Fibroblast of upper back skin (primary cell): Measurements from ENCODE around the gene MYH16.
"Not testable (repeated sequence)": the region's sequence is repeated elsewhere in the genome, so short reads cannot be mapped to it uniquely, and the experiment has no call there.

Experiments used
- DNase-seq: peaks from one replicate; pipeline ENCODE4 v3.0.0-alpha.2; 2013

Gene MYH16

DNA sequence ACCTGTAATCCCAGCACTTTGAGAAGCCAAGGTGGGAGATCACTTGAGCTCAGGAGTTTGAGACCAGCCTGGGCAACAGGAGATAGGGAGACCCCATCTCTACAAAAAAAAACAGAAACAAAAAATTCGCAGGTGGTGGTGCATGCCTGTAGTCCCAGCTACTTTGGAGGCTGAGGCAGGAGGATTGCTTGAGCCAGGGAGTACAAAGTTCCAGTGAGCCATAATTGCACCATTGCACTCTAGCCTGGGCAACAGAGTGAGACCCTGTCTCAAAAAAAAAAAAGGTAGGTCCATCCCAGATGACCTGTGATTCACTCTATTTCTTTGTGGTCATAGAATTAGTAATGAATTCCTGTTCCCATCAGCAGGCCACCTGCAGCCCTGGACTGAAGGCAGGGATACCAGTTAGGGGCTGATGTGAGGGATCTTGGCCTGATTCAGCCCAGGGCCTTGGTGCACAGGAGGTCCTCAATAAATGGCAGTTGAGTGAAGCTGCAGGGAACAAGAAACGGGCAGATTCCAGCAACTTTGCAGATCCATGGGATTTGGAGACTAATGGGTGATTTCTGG lies at the start of gene MYH16:
MYH16 (plus strand) TSS at position 364 of the 570 bp plus-strand sequence.
- DNase-seq = no peak

DNA sequence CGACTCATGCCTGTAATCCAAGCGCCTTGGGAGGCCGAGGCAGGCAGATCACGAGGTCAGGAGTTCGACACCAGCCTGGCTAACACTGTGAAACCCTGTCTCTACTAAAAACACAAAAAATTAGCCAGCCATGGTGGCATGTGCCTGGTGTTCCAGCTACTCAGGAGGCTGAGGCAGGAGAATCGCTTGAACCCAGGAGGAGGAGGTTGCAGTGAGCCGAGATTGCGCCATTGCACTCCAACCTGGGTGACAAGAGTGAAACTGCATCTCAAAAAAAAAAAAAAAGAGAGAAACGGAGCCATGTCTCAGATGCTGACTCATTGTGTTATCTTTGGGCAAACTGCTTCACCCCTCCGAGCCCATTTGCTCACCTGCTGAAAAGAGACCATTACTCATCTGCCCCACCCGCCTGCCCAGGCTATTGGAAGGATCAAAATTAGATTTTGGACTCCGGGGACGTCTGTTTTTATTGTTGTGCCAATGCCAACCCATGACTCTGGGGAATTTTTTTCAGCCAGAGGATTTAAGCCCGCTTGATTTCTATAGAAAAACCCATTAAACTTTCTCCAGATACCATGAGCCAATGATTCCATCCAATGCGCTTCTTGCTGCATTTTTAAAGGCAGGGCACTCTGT lies 48.3 kb upstream of the MYH16 start:
- DNase-seq = peak; percentile 20

DNA sequence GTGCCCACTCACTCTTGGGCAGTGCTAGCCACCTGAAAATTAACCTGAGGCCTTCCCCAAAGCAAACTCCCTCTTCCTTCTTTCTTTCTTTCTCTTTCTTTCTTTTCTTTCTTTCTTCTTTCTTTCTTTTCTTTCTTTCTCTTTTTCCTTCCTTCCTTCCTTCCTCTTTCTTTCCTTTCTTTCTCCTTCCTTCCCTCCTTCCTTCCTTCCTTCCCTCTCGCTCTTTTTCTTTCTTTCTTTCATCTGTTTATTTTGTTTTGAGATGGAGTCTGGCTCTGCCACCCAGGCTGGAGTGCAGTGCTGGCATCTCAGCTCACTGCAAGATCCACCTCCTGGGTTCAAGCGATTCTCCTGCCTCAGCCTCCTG lies 47.8 kb upstream of the MYH16 start:
- no peak for DNase-seq

DNA sequence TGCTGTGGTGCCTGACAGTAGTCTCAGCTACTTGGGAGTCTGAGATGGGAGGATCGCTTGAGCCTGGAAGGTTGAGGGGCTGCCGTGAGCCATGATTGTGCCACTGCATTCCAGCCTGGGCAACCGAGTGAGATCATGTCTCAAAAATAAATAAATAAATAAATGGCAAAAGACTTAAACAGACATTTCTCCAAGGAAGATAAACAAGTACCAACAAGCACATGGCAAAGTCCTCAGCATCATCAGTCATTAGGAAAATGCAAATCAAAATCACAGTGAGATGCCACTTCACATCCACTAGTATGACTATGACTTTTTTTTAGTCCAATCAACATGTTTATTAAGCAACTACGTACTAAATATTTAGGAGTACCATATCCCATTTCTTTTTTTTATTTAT lies 43.4 kb upstream of the MYH16 start:
- no peak for DNase-seq

DNA sequence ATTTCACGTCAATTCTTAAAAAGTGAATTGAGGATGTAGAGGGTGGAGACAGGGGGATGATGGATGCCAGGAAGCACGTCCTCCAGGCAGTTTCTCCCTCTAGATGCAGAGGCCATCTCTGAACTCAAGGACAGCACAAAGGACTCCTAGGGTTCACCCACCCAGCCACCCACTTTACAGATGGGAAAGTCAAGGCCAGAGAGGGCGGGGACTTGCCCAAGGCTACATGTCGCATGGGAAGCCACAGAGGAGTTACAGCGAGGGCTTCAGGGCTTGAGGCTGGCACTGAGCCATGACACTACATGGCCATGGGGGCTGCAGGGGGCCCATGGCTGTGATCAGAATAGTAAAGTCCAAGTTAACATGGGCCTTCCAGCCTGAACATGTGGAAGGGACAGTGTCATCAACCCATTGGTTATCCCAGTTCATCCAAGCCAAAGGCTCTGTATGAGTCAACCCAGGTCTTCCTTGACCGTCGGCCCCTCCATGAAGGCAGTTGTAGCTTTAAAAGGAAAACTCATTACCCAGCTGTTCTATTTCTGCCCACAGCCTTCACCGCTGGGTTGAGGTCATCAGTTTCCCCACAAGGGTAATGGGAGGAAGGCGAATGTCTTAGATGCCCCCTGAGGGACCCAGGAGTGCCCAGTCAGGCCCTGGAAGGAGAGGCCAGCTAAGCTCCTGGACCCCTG lies 40.4 kb upstream of the MYH16 start:
- no peak for DNase-seq

DNA sequence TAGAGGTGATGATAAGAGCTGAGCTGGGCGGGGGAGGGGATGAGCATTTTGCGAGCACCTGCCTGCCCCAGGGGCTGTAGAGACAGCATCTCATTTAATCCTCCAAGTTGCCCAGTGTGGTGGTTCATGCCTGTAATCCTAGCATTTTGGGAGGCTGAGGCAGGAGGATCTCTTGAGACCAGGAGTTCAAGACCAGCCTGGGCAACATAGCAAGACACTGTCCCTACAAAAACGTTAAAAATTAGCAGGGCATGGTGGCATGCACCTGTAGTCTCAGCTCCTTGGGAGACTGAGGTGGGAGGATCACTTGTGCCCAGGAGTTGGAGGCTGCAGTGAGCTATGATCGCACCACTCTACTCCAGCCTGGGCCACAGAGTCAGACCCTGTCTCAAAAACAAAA lies 39.7 kb upstream of the MYH16 start:
- DNase-seq = not testable (repeated sequence)

DNA sequence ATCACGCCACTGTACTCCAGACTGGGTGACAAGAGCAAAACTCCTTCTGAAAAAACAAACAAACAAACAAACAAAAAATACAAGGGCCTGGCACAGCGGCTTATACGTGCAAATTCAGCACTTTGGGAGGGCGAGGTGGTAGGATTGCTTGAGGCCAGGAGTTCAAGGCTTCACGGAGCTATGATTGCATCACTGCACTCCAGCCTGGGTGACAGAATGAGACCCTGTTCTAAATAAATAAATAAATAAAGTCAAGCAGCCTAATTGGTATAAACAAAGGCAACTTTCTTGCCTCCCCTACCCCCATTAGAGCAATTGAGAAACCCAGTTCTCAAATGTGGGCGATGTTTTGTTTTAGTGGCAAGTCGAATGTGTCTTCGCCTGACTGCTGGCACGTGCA lies 38.5 kb upstream of the MYH16 start:
- DNase-seq = no peak

DNA sequence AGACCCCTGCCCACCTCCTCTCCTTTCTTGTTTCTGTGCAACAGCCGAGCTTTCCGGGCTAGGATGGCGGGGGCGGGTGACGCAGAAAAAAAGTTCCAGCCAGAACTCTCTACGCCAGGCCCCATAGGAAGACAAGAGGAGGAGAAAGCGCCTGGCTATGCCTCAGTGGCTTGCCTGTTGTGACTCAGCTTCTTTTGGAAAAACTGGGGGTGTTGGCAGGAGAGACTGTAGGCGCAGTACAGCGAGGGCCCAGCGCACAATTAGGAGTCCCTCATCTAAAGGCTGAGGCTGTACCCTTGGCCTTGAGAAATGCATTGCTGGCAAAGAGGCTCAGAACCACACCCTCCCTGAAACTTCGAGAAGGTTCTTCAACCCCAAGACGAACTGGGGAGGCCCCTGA lies 36.7 kb upstream of the MYH16 start:
- no peak for DNase-seq

DNA sequence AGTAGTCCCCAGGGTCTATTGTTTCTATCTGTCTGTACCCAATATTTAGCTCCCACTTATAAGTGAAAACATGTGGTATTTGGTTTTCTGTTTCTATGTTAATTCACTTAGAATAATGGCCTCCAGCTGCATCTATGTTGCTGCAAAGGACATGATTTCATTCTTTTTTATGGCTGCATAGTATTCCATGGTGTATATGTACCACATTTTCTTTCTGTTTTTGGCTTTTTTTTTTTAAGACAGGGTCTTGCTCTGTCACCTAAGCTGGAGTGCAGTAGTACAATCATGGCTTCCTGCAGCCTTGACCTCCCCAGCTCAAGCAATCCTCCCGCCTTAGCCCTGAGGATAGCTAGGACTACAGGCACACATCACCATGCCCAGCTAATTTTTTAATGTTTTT lies 34.8 kb upstream of the MYH16 start:
- not testable (repeated sequence) for DNase-seq

DNA sequence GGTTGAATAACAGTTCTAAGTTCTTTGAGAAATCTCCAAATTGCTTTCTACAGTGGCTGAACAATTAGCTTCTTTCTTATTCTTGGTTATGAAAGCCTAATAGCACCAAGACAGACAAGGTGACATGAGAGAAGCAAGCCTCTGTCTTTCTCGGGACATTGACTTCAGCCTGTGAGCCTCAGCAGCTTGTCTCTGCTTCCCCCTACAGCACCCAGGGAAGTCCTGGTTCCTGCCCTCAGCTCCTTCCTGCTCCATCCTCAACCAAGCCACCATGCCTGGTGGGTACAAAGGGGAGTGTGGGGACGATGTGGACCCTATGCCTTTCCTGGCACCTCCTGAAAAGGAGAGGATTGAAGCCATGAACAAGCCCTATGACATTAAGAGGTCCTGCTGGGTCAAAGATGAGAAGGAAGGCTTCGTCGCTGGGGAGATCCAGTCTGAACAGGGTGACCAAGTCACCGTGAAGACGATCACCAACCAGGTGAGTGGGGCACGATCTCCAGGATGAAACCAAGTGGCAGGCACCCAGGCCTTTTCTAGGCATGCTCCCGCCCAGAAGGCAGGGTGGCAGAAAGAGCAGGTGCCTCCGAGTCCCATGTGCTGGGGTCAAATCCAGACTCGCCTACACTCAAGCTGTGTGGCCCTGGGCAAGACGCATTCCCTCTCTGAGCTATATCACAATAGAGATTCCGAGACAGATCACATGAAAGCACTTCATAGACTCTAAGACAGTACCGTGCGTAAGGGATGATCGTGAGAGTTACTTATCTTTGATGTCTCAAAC lies 33.9 kb upstream of the MYH16 start:
- no peak for DNase-seq

DNA sequence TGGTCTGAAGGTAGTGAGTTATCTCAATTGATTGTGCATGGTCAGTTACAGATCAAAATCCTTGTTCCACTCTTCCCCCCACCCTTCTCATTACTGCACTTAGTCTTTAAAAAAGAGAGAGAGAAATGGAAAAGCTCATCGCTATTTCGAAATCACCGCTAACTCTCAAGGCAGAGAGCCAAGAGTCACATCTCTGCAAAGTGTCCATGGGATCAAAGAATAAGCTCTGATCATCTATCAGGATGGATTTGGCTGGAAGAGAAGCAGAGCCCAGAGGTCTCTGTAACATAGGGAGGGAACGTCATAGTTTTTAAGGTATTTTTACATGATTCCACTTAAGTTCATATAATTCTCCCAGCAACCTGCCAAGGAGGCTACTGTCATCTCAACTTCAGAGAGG lies 30.0 kb upstream of the MYH16 start:
- DNase-seq = no peak

DNA sequence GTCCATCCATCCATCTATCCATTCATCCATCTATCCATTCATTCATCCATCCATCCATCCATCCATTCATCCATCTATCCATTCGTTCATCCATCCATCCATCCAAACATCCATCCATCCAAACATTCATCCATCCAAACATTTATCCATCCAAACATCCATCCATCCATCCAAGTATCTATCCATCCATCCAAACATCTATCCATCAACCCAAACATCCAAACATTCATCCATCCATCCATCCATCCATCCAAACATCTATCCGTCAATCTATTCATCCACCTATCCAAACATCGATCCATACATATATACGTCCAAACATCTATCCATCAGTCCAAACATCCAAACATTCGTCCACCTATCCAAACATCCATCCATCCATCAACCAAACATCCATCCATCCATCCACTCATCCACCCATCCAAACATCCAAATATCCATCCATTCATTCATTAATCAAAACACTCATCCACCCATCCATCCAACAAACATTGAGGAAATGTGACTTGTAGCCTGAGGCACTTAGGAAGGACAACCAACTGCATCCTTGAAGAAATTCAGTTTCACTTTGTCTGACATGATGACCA lies 28.8 kb upstream of the MYH16 start:
- no peak for DNase-seq

DNA sequence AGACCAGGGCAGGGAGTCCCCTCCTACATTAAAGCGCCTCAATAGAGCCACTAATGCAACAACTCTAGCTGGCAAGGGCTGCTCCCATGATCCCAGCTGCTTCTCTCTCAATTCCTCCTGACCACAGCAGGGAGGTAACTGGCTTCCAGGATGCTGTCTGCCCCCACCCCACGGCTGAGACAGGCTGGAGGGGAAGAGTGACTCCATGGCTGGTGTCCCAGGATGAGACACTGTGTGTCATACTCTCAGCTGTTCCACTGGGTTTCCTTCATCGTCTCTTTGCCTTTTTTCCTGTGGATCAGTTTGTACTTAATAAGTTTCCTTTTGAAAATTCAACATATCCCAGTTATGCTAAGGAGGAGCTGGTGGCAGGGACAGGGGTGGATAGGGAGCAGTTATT lies 27.7 kb upstream of the MYH16 start:
- DNase-seq = peak; percentile 28

DNA sequence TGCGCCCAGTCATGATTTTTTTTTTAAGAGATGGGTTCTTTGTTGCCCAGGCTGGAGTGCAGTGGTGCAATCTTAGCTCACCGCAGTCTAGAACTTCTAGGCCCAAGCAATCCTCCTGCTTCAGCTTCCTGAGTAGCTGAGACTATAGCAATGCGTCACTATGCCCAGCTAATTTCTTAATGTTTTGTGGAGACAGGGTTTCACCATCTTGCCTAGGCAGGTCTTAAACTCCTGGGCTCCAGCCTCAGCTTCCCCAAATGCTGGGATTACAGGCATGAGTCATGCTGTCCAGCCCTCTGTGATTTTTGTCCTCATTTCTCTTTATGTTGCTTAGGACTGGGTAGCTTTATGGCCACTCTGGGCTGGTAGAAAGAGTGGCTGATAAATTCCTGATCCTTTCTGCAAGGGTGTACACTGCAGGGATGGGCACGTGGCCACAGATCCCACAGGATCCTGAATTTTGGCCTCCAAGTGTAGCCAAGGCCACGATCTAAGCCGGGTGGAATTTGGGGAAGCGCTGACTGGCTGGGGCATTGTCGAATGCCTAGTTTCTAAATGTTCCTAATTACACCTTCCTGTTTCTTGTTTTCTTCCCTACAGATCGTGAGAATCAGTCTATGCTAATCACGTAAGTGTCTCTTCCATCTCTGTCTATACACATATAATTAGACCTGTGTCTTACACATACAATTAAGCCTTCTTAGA lies 24.1 kb upstream of the MYH16 start:
- DNase-seq = no peak

DNA sequence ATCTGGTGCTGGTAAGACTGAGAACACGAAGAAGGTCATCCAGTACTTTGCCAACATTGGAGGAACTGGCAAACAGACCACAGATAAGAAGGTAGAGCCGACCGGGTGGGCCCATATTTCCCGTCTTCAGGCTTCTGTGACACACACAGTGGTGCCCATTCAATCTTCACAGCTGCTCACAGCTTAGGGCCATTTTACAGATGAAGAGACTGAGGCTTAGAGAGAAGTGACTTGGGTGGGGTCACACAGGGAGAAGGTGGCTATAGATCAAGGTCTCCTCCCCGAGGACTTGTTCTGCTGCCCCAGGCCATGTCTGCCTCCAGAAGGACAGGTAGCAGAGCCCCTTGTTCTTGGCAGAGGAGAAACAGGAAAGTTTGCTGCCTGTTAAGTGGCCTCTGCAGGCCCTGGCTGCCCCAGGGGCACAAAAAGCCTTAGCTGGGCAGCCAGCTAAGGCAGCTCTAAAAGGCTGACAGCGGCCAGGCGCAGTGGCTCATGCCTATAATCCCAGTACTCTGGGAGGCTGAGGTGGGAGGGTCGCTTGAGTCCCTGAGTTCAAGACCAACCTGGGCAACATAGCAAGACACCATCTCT lies 22.6 kb upstream of the MYH16 start:
- no peak for DNase-seq

DNA sequence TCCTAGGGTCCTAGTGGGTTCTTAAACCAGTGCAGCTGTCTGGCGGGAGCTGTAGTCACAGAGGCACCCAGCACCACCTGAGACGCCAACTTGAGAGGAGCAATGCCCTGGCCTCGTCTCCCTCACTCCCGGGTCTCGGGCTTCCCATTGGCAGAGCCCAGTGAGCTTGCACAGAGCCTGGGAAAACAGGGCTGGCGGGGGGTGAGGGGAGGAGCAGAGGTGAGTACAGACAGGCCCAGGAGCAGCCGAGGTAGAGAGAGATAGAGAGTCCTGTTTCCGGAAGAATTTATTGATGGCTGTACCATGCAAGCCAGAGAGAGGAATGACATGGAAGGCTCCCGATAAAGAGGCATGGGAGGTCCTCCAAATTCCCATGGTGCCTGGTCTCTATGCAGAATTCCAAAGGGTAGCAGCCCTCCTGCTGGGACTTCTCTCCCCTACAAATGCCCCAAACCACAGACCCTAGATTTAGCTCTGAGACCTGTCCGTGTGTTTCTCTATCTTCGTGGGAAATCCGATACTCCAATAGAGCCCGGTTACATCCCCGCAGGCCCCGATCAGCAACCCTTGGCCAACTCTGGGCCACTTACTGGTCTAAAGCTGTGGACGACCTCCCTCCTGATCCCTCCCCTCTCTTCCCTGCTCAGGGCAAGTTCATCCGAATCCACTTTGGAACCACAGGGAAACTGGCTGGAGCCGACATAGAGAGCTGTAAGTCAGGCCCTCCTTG lies 20.3 kb upstream of the MYH16 start:
- no peak for DNase-seq

DNA sequence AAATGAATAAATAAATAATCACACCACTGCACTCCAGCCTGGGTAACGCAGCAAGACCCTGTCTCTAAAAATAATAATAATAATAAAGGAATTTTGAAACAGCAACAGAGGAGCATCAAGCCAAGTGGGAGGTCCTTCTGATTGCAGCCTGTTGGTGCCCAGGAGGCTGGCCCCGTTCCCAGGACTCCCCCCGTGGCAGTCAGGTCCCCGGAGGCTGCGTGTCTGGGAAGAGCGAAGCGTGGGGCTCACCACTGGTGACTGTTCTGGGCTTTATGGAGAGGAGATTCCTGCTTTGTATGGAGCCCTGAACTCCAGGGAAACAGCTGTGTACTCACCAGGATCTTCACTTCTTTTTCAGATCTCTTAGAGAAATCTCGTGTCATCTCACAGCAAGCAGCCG lies 19.3 kb upstream of the MYH16 start:
- no peak for DNase-seq

DNA sequence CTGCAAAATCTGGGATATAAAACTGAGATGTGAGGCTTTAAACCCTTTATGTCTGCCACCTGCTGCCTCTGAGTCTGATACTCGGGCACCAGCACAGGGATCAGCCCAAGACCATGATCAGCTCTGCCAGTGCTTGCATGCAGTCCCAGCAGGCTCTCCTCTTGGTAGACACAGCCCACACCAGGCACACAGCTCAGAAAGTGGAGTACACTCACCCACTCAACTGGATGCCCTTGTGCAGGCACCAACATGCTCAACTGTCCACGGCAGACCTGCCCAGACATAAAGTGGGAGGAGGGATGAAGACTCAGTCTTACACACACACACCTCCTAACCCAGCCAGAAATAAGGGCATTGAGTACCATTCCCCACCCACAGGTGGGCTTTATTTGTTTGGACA lies 18.2 kb upstream of the MYH16 start:
- DNase-seq = no peak

DNA sequence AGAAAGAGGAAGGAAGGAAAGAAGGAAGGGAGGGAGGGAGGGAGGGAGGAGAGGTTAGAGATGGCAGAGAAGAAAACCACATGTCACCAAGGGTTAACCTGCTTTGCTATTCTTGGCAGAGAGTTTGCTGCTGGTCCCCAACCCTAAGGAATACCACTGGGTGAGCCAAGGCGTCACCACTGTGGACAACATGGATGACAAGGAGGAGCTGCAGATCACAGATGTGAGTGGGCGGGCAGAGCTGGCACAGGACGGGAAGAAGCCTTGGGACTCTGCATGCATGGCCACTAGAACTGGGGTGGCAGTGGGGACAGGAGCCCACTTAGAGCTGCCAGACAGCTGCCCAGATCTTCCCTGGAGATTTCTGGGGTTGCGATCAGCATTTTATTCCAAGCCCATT lies 17.2 kb upstream of the MYH16 start:
- no peak for DNase-seq

DNA sequence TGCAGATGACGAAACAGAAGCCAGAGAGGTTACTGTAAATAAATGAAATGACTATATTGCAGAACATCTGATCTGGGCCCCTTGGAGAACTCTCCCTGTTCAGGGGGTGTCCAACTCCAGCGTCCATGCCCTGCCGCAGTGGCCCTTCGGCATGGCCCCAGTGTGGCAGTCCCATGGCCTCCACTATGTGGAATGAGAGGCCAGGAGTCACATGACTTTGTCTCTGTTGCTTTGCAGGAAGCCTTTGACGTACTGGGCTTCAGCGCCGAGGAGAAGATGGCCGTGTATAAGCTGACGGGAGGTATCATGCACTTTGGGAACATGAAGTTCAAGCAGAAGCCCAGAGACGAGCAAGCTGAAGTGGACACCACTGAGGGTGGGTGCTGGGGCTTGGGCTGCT lies 15.6 kb upstream of the MYH16 start:
- no peak for DNase-seq

DNA sequence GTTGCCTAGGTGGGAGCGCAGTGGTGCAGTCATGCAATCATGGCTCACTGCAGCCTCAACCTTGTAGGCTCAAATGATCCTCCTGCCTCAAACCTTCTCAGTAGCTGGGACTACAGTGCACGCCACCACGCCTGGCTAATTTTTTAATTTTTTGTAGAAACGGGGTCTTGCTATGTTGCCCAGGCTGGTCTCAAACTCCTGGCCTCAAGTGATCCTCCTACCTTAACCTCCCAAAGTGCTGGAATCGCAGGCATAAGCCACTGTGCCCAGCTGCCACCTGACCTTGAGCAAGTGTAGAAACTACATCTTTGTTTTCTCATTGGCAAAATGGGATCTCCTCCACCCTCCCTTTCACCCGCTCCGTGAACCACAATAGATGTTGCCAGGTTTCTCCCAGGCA lies 15.0 kb upstream of the MYH16 start:
- no peak for DNase-seq

DNA sequence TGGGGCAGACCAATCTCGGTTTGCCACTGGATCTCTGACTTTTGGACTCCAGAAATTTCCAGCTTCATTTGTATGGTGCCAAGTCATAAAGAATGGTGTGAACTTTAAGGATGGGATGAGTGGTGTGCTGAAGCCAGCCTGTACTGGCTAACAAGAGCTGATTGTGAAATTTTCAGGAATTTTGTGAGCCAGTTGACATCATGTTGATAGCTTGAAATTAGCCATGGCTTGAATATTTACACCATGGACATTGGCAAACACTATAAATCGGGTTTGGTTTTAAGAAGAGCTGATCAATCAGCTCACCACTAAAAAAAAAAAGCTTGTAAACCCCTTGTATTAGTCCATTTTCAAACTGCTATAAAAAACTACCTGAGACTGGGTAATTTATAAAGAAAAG lies 14.1 kb upstream of the MYH16 start:
- DNase-seq = no peak
